HepG2 (cell line): Measurements from ENCODE around the gene HTRA1. TPM values are rescaled to one million over a fixed set of nuclear protein-coding genes. Genes with fewer than 3 reads are reported as not detected.

Experiments used
- ATAC-seq: fragments of 200-7000 bp; cut with Tn5 transposase; 3 replicates; pipeline ENCODE4 v1.9.1; 2020; ENCODE audit warnings: mild to moderate bottlenecking, moderate library complexity
- BruUV-seq: library from RNA; stranded (reverse); fragments of 400-500 nt; replicated peaks from 2 replicates; lab custom pipeline; 2021; lab: Mats Ljungman, UMichigan
- CTCF ChIA-PET: fragments of 300-600 bp; formaldehyde crosslinking; extraction: SDS; loops from one replicate; lab custom pipeline; 2021; ENCODE audit warnings: low total read pairs, inconsistent platforms, low intra/inter-chr PET ratio; lab: Yijun Ruan, JAX
- POLR2A ChIA-PET: fragments of 350-600 bp; sonication (Branson Sonifier 250); formaldehyde crosslinking; loops from one replicate; lab custom pipeline; 2020; ENCODE audit warnings: antibody characterized with exemption, inconsistent platforms; lab: Yijun Ruan, JAX
- DNase-seq: peaks from one replicate; pipeline ENCODE4 v3.0.0-alpha.2; 2015; ENCODE audit warnings: low spot score
- FAIRE-seq: peaks from 3 replicates; lab custom pipeline; 2011; peaks lifted over from hg19 to GRCh38; lab: Jason Lieb, UNC
- H2AFZ ChIP-seq: one replicate; pipeline ENCODE4 v1.6.1; 2011; ENCODE audit warnings: low read length, inconsistent platforms
- H3K27ac ChIP-seq: fragments of 300-600 bp; 3 replicates; pipeline ENCODE4 v1.8.0; 2011; ENCODE audit warnings: mixed run types, mild to moderate bottlenecking, mixed read lengths, low read length, inconsistent platforms; ENCODE audit not compliant: insufficient read depth; ENCODE audit errors: extremely low read length
- H3K27me3 ChIP-seq, 2 experiments: fragments of 200-600 bp in 1 of 2; 2 replicates in 1 of 2; 3 replicates in 1 of 2; pipeline versions ENCODE4 v1.6.0 to v1.8.0; 2011; ENCODE audit warnings: low read length in 2 of 2, mild to moderate bottlenecking in 2 of 2, moderate library complexity in 2 of 2, inconsistent platforms in 1 of 2; ENCODE audit not compliant: insufficient read depth in 2 of 2, control insufficient read depth in 1 of 2
- H3K36me3 ChIP-seq, 2 experiments: fragments of 200-600 bp in 1 of 2; replicated peaks in 1 of 2; 2 replicates in 1 of 2; 3 replicates in 1 of 2; pipeline versions ENCODE4 v1.5.1 to v1.8.0; 2011; ENCODE audit warnings: low read length in 2 of 2, inconsistent platforms in 1 of 2; ENCODE audit not compliant: insufficient read depth in 2 of 2, control insufficient read depth in 1 of 2
- H3K4me1 ChIP-seq: 2 replicates; pipeline ENCODE4 v1.5.1; 2012; ENCODE audit warnings: low read length, inconsistent platforms; ENCODE audit not compliant: insufficient read depth
- H3K4me2 ChIP-seq: 2 replicates; pipeline ENCODE4 v1.6.0; 2011; ENCODE audit warnings: low read depth, low read length, inconsistent platforms
- H3K4me3 ChIP-seq, 3 experiments: fragments of 200-600 bp in 1 of 3; sonication (generic), shearing (Covaris generic) in 1 of 3; replicated peaks in 1 of 3; 2 replicates each; pipeline ENCODE4 v1.5.1; 2011 to 2016; ENCODE audit warnings: low read length in 3 of 3, inconsistent platforms in 2 of 3, low read depth in 2 of 3, mild to moderate bottlenecking in 2 of 3, control low read depth in 1 of 3, mixed read lengths in 1 of 3; ENCODE audit not compliant: insufficient read depth in 1 of 3
- H3K79me2 ChIP-seq: one replicate; pipeline ENCODE4 v1.6.1; 2011; ENCODE audit warnings: low read length, inconsistent platforms; ENCODE audit not compliant: insufficient read depth
- H3K9ac ChIP-seq: 2 replicates; pipeline ENCODE4 v1.6.0; 2011; ENCODE audit warnings: mild to moderate bottlenecking, low read depth, low read length, inconsistent platforms; ENCODE audit not compliant: insufficient read depth
- H3K9me3 ChIP-seq: 2 replicates; pipeline ENCODE4 v1.5.1; 2012; ENCODE audit warnings: mild to moderate bottlenecking, low read length
- H4K20me1 ChIP-seq: 2 replicates; pipeline ENCODE4 v1.6.0; 2011; ENCODE audit warnings: inconsistent platforms, mild to moderate bottlenecking, low read length, moderate library complexity; ENCODE audit not compliant: insufficient read depth
- CENPT ChIP-seq: sonication (generic); formaldehyde crosslinking; IDR thresholded peaks from 2 replicates; pipeline ENCODE4 v1.8.0; 2022; ENCODE audit warnings: low read depth, mild to moderate bottlenecking, moderate library complexity, missing genetic modification reagents
- CREBL2 ChIP-seq: sonication (generic); formaldehyde crosslinking; IDR thresholded peaks from 2 replicates; pipeline ENCODE4 v1.8.1; 2023; ENCODE audit warnings: missing genetic modification reagents, mild to moderate bottlenecking, borderline replicate concordance
- DZIP1 ChIP-seq: sonication (generic); formaldehyde crosslinking; IDR thresholded peaks from 2 replicates; pipeline ENCODE4 v1.5.0; 2020; ENCODE audit warnings: mild to moderate bottlenecking, missing genetic modification reagents
- FOXA3 ChIP-seq: IDR thresholded peaks from 2 replicates; pipeline ENCODE4 v1.6.1; 2016; ENCODE audit warnings: missing genetic modification reagents, missing compliant biosample characterization
- FOXP1 ChIP-seq, 2 experiments: fragments of 450-650 bp in 1 of 2; IDR thresholded peaks; 2 replicates each; pipeline ENCODE4 v1.6.1; 2017 to 2018; ENCODE audit warnings: antibody characterized with exemption in 1 of 2
- GRHL1 ChIP-seq: sonication (generic); formaldehyde crosslinking; conservative IDR thresholded peaks from 2 replicates; pipeline ENCODE4 v1.8.0; 2022; ENCODE audit warnings: missing genetic modification reagents
- HNRNPH1 ChIP-seq: fragments of 200-400 bp; formaldehyde crosslinking; optimal IDR thresholded peaks from 2 replicates; pipeline ENCODE3; 2017; ENCODE audit warnings: mild to moderate bottlenecking, low read depth, low read length
- KMT2B ChIP-seq: IDR thresholded peaks from 2 replicates; pipeline ENCODE4 v1.6.1; 2016; ENCODE audit warnings: missing genetic modification reagents, missing compliant biosample characterization
- MXI1 ChIP-seq: IDR thresholded peaks from 3 replicates; pipeline ENCODE4 v1.6.1; 2012; ENCODE audit warnings: low read depth, low read length, inconsistent platforms, borderline replicate concordance
- SRY ChIP-seq: sonication (generic); formaldehyde crosslinking; IDR thresholded peaks from 2 replicates; pipeline ENCODE4 v1.8.0; 2022; ENCODE audit warnings: mild to moderate bottlenecking, missing genetic modification reagents
- TIGD3 ChIP-seq: sonication (generic); formaldehyde crosslinking; IDR thresholded peaks from 2 replicates; pipeline ENCODE4 v1.5.1; 2020; ENCODE audit warnings: mild to moderate bottlenecking, missing genetic modification reagents, borderline replicate concordance
- ZBTB42 ChIP-seq: sonication (generic); formaldehyde crosslinking; IDR thresholded peaks from 2 replicates; pipeline ENCODE4 v1.5.0; 2020; ENCODE audit warnings: mild to moderate bottlenecking, missing genetic modification reagents
- ZFP1 ChIP-seq: IDR thresholded peaks from 2 replicates; pipeline ENCODE4 v1.6.1; 2016
- ZFP91 ChIP-seq: sonication (generic); formaldehyde crosslinking; IDR thresholded peaks from 2 replicates; pipeline ENCODE4 v1.9.0; 2022; ENCODE audit warnings: missing genetic modification reagents, mild to moderate bottlenecking, borderline replicate concordance
- ZMYM3 ChIP-seq: sonication (generic); formaldehyde crosslinking; IDR thresholded peaks from 2 replicates; pipeline ENCODE4 v1.5.1; 2020; ENCODE audit warnings: mild to moderate bottlenecking, missing genetic modification reagents
- ZNF207 ChIP-seq: fragments of 450-650 bp; IDR thresholded peaks from 2 replicates; pipeline ENCODE4 v1.6.1; 2016; ENCODE audit warnings: antibody characterized with exemption, borderline replicate concordance
- ZNF224 ChIP-seq: sonication (generic); formaldehyde crosslinking; IDR thresholded peaks from 2 replicates; pipeline ENCODE4 v1.5.0; 2020; ENCODE audit warnings: mild to moderate bottlenecking, missing genetic modification reagents
- ZNF792 ChIP-seq: IDR thresholded peaks from 2 replicates; pipeline ENCODE4 v1.6.1; 2016
- ZSCAN25 ChIP-seq: sonication (generic); formaldehyde crosslinking; IDR thresholded peaks from 2 replicates; pipeline ENCODE4 v1.8.0; 2022; ENCODE audit warnings: mild to moderate bottlenecking, missing genetic modification reagents
- ZSCAN9 ChIP-seq: IDR thresholded peaks from 2 replicates; pipeline ENCODE4 v1.6.1; 2016; ENCODE audit warnings: borderline replicate concordance
- WGBS: methylation state at CpG from one replicate; pipeline ENCODE4 v1.1.6; 2017; ENCODE audit warnings: low lambda C conversion rate; 5-methylcytosine and 5-hydroxymethylcytosine counted together
- in situ Hi-C: cut with HindIII; loops from 2 replicates; pipeline ENCODE4 v1.10.0; 2017; ENCODE audit warnings: low pct_unique_long_range_greater_than_20kb; ENCODE audit not compliant: extremely low pct_ligation_motif_present
- intact Hi-C: fragments of 100-400 bp; cut with micrococcal nuclease; formaldehyde crosslinking; loops from one replicate; pipeline ENCODE4 v1.10.0; 2022; ENCODE audit not compliant: unreplicated experiment
- polyA plus RNA-seq, 8 experiments: library from polyadenylated mRNA; depleted of rRNA in 3 of 8; stranded (reverse) in 7 of 8; unstranded in 1 of 8; fragments of >200 nt; fragmentation: Illumina TruSeq in 4 of 8; extraction: Trizol in 4 of 8; gene quantifications; 2 replicates each; pipeline versions ENCODE4 v1.2.1 to v1.2.3, GENCODE V29; 2011 to 2016; ENCODE audit warnings: low read depth in 4 of 8, missing spikeins in 1 of 8, mixed read lengths in 1 of 8; ENCODE audit not compliant: insufficient read depth in 1 of 8
- total RNA-seq, 5 experiments: library from RNA; depleted of rRNA; stranded (reverse); fragments of >200 nt; fragmentation: Illumina TruSeq; extraction: Trizol; gene quantifications; 2 replicates each; pipeline ENCODE4 v1.2.3, GENCODE V29; 2016; ENCODE audit warnings: low read depth in 1 of 5

HTRA1 gene
- total and polyA plus RNA-seq, 2 of the 13 experiments (the other 11 are each of a cell fraction or from before 2014, with no cell fraction given), result 0.11 to 0.40 TPM

DNA sequence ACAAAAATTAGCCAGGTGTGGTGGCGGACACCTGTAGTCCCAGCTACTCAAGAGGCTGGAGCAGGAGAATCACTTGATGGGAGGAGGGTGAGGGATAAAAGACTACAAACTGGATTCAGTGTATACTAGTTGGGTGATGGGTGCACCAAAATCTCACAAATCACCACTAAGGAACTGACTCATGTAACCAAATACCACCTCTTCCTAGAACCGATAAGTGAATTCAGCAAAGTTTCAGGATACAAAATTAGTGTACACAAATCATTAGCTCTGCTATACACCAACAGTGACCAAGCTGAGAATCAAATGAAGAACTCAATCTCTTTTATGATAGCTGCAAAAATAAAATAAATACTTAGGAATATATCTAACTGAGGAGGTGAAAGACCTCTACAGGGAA lies 76.2 kb downstream of the HTRA1 start:
- CTCF ChIA-PET, result no interaction called here
- DNase-seq (no peak), ATAC-seq (no peak), FAIRE-seq (no peak)
- in situ Hi-C loops, result no loop called here
- intact Hi-C loops, result no loop called here
- Histone ChIP-seq H3K4me2 (no peak overlapping the region), H3K79me2 (no peaks in the 10 kb centered on the region), H3K27ac (no peak overlapping the region), H3K36me3 (no peaks in the 10 kb centered on the region), H3K4me3 (no peak overlapping the region), H3K9ac (no peak overlapping the region), H3K9me3 (no peaks in the 10 kb centered on the region), H2AFZ (no peak overlapping the region), H3K27me3 (no peaks in the 10 kb centered on the region), H4K20me1 (no peaks in the 10 kb centered on the region), H3K4me1 (peaks cover 14% of the 10 kb centered on the region)
- TF ChIP-seq ZMYM3 (CRISPR knock-in tag), result no peak
- TF ChIP-seq SRY (CRISPR knock-in tag), result no peak
- TF ChIP-seq FOXA3 (CRISPR knock-in tag), result no peak
- TF ChIP-seq GRHL1 (CRISPR knock-in tag), result no peak
- TF ChIP-seq KMT2B (CRISPR knock-in tag), result no peak
- TF ChIP-seq DZIP1, result no peak
- no peak for TF ChIP-seq ZNF792
- TF ChIP-seq ZSCAN25 (CRISPR knock-in tag), result no peak
- no peak for TF ChIP-seq ZBTB42 (CRISPR knock-in tag)
- no peak for TF ChIP-seq CREBL2 (CRISPR knock-in tag)
- TF ChIP-seq HNRNPH1, result no peak
- no peak for TF ChIP-seq TIGD3 (CRISPR knock-in tag)
- no peak for TF ChIP-seq ZFP1 (CRISPR knock-in tag)
- TF ChIP-seq FOXP1 (IDR thresholded peaks at IDR 0.05), result no peak
- no peak for TF ChIP-seq FOXP1 (CRISPR knock-in tag; IDR thresholded peaks at IDR 0.05)
- TF ChIP-seq ZFP91, result no peak
- no peak for TF ChIP-seq MXI1
- no peak for TF ChIP-seq ZNF207
- no peak for TF ChIP-seq CENPT (CRISPR knock-in tag)
- no peak for TF ChIP-seq ZSCAN9 (CRISPR knock-in tag)
- no peak for TF ChIP-seq ZNF224 (CRISPR knock-in tag)
- 82% methylated on average over 2 of the region's 2 CpGs for WGBS
- BruUV-seq, result no TSS peak
- POLR2A ChIA-PET, result no interaction called here
